Prostate gland (tissue), 2 donors: ENCODE data around the gene SPATA45. TPM values are rescaled to one million over a fixed set of nuclear protein-coding genes. Genes with fewer than 3 reads are reported as not detected.

Experiments
- DNase-seq: peaks from one replicate; pipeline ENCODE4 v3.0.0-alpha.2; 2019; ENCODE audit warnings: low spot score
- H3K27ac ChIP-seq, 2 donors: fragments of 200-600 bp; sonication (generic); 2 replicates each; pipeline ENCODE4 v1.5.1; 2017 to 2019
- H3K27me3 ChIP-seq: fragments of 200-600 bp; sonication (generic); replicated peaks from 2 replicates; pipeline ENCODE4 v1.5.1; 2019; ENCODE audit not compliant: insufficient read depth
- H3K36me3 ChIP-seq, 2 donors: fragments of 200-600 bp; sonication (generic); 1 replicate in 1 of 2; 2 replicates in 1 of 2; pipeline versions ENCODE4 v1.5.1 to v1.8.1; 2017 to 2019
- H3K4me1 ChIP-seq: fragments of 200-600 bp; sonication (generic); replicated peaks from 2 replicates; pipeline ENCODE4 v1.5.1; 2019
- H3K4me3 ChIP-seq, 2 donors: fragments of 200-600 bp; sonication (generic); 2 replicates each; pipeline ENCODE4 v1.5.1; 2017 to 2019
- H3K9me3 ChIP-seq: fragments of 200-600 bp; sonication (generic); 2 replicates; pipeline ENCODE4 v1.5.1; 2017
- CTCF ChIP-seq, 4 experiments: fragments of 200-600 bp in 2 of 4; fragments of 450-650 bp in 2 of 4; sonication (generic) in 2 of 4; IDR thresholded peaks; 1 replicate in 3 of 4; 2 replicates in 1 of 4; pipeline ENCODE4 v1.5.1; 2016 to 2019; ENCODE audit warnings: antibody characterized with exemption in 4 of 4, mild to moderate bottlenecking in 2 of 4, moderate library complexity in 2 of 4
- POLR2A ChIP-seq: fragments of 450-650 bp; IDR thresholded peaks from one replicate; pipeline ENCODE4 v1.6.1; 2016; ENCODE audit warnings: antibody characterized with exemption, mild to moderate bottlenecking
- POLR2AphosphoS5 ChIP-seq: sonication (generic); formaldehyde crosslinking; IDR thresholded peaks from one replicate; pipeline ENCODE4 v1.6.1; 2017; ENCODE audit warnings: antibody characterized with exemption
- WGBS: methylation state at CpG from one replicate; pipeline ENCODE4 v1.1.5; 2018; 5-methylcytosine and 5-hydroxymethylcytosine counted together
- intact Hi-C: fragments of 100-400 bp; cut with DNase I; formaldehyde crosslinking; loops from one replicate; pipeline ENCODE4 v1.14.2; 2022
- total RNA-seq, 2 donors: library from RNA; depleted of rRNA; stranded (reverse); fragments of >200 nt; gene quantifications; one replicate each; pipeline ENCODE4 v1.1.0, GENCODE V29; 2016

Gene SPATA45
- total RNA-seq, 2 donors from 2014 or later, result not detected

DNA sequence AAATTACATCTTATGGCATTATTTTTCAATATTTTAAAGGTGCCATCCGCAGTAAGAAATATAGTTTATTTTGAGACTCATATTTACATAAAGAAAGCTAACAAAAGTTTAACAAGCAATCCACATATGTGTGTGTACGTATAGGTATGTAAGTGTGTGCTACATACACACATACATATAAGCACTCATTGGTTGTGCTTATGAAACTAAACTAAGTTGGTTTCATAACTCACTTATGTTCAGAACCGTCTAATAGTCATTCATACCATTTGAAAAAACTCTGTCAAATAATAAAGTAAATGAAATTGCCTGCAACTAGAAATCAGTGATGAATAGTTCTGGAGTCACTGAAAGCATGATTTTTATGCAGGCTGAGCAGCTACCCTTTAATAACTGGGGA, 41.7 kb downstream of the SPATA45 start:
- no peak for DNase-seq
- H3K9me3 ChIP-seq, result no peaks in the 10 kb centered on the region
- WGBS, result 89% methylated on average over 3 of the region's 3 CpGs
- H3K36me3 ChIP-seq, result no peaks in the 10 kb centered on the region
- H3K27me3 ChIP-seq, result no peaks in the 10 kb centered on the region
- intact Hi-C loops, result no loop called here
- TF ChIP-seq CTCF (IDR thresholded peaks at IDR 0.05) (no peak), POLR2AphosphoS5 (no peak), POLR2A (no peak)
- no peaks in the 10 kb centered on the region for H3K4me1 ChIP-seq
- no peak overlapping the region for H3K27ac ChIP-seq
- H3K4me3 ChIP-seq, result no peak overlapping the region

- no peaks in the 10 kb centered on the region for H3K4me1 ChIP-seq
- TF ChIP-seq POLR2AphosphoS5, result no peak
- no peak for TF ChIP-seq POLR2A
- 93% methylated on average over 3 of the region's 3 CpGs for WGBS
- H3K4me3 ChIP-seq, result no peak overlapping the region
- H3K27me3 ChIP-seq, result no peaks in the 10 kb centered on the region
- no peak for DNase-seq
- intact Hi-C loops, result no loop called here
- H3K27ac ChIP-seq, result no peak overlapping the region
- H3K36me3 ChIP-seq, result no peaks in the 10 kb centered on the region
- H3K9me3 ChIP-seq, result no peaks in the 10 kb centered on the region
Observed at GRCh38 chr1:212797681-212798080, 49.8 kb downstream of the SPATA45 start.

- intact Hi-C loops, result no loop called here
- no peak for DNase-seq
- Histone ChIP-seq H3K9me3 (no peaks in the 10 kb centered on the region), H3K4me3 (no peak overlapping the region), H3K4me1 (no peaks in the 10 kb centered on the region), H3K36me3 (no peaks in the 10 kb centered on the region), H3K27ac (no peak overlapping the region), H3K27me3 (no peaks in the 10 kb centered on the region)
- no peak for TF ChIP-seq POLR2AphosphoS5
- TF ChIP-seq CTCF (IDR thresholded peaks at IDR 0.05), result no peak
- WGBS, result 76% methylated on average over 1 of the region's 1 CpG
Observed at GRCh38 chr1:212794561-212795014, 52.9 kb downstream of the SPATA45 start.

GRCh38 chr1:212792396-212792908, 55.0 kb downstream of the SPATA45 start:
- Histone ChIP-seq H3K27me3 (no peaks in the 10 kb centered on the region), H3K36me3 (no peaks in the 10 kb centered on the region), H3K9me3 (no peaks in the 10 kb centered on the region), H3K27ac (peak overlapping the region; percentile 86 to 97), H3K4me3 (peak overlapping the region; percentile 81 to 84), H3K4me1 (no peaks in the 10 kb centered on the region)
- TF ChIP-seq POLR2AphosphoS5 (no peak), POLR2A (no peak), CTCF (IDR thresholded peaks at IDR 0.05) (no peak)
- 16% methylated on average over 16 of the region's 16 CpGs for WGBS
- intact Hi-C loops, result no loop called here
- no peak for DNase-seq

GRCh38 chr1:212791676-212792395, 55.6 kb downstream of the SPATA45 start, which contains the start of the genes NSL1 and TATDN3:
NSL1 (minus strand) TSS chr1:212791777; CDS start chr1:212791763, 14 bp downstream.
TATDN3 (plus strand) TSS chr1:212791894; CDS start chr1:212791922, 28 bp downstream.
- intact Hi-C loops, result no loop called here
- DNase-seq, result peak; percentile 78
- Histone ChIP-seq H3K9me3 (no peaks in the 10 kb centered on the region), H3K27ac (peak within 1 kb of the TSS; percentile 86 to 97), H3K4me3 (peak within 1 kb of the TSS; percentile 81 to 84), H3K27me3 (no peaks in the 10 kb centered on the region), H3K4me1 (no peaks in the 10 kb centered on the region), H3K36me3 (no peaks in the 10 kb centered on the region)
- TF ChIP-seq POLR2A (peak; percentile 64), POLR2AphosphoS5 (peak; percentile 90), CTCF (IDR thresholded peaks at IDR 0.05) (peak in 1 of 4 experiments; percentile 35)
- WGBS, result under 1% methylated on average over 45 of the region's 46 CpGs
